A549 (cell line): Measurements from ENCODE around the gene FHAD1. TPM values are rescaled to one million over a fixed set of nuclear protein-coding genes. Genes with fewer than 3 reads are reported as not detected.

Experiments
- ATAC-seq, 2 experiments: fragments of 200-7000 bp in 1 of 2; fragments of >200 bp in 1 of 2; cut with Nextera tagmentation in 1 of 2; cut with Tn5 transposase in 1 of 2; 3 replicates each; pipeline versions ENCODE4 v1.8.0 to v1.9.1; 2018 to 2020; ENCODE audit warnings: mild to moderate bottlenecking in 1 of 2, moderate library complexity in 1 of 2
- CTCF ChIA-PET: fragments of 300-600 bp; sonication (Branson Sonifier 250); formaldehyde crosslinking; extraction: SDS; loops from one replicate; lab custom pipeline; 2021; ENCODE audit warnings: antibody characterized with exemption, inconsistent platforms; lab: Yijun Ruan, JAX
- POLR2A ChIA-PET: fragments of 350-600 bp; formaldehyde crosslinking; extraction: SDS; loops from one replicate; lab custom pipeline; 2021; ENCODE audit warnings: antibody characterized with exemption, inconsistent platforms; lab: Yijun Ruan, JAX
- DNase-seq, 2 experiments: peaks; one replicate each; pipeline versions ENCODE4 v3.0.0 to v3.0.0-alpha.2; 2011 to 2016; ENCODE audit warnings: low read depth in 1 of 2, low spot score in 1 of 2
- FAIRE-seq: peaks from 2 replicates; lab custom pipeline; 2011; peaks lifted over from hg19 to GRCh38; lab: Jason Lieb, UNC
- H3K27ac ChIP-seq, 2 experiments: fragments of >200 bp; sonication (Bioruptor Twin); formaldehyde crosslinking; 3 replicates each; pipeline ENCODE4 v1.5.1; 2016 to 2017
- H3K4me1 ChIP-seq: fragments of >200 bp; sonication (Bioruptor Twin); formaldehyde crosslinking; 3 replicates; pipeline ENCODE4 v1.6.1; 2016
- H3K4me2 ChIP-seq: fragments of >200 bp; sonication (Bioruptor Twin); formaldehyde crosslinking; 3 replicates; pipeline ENCODE4 v1.6.1; 2016
- H3K4me3 ChIP-seq: fragments of >200 bp; sonication (Bioruptor Twin); formaldehyde crosslinking; 3 replicates; pipeline ENCODE4 v1.5.1; 2016
- H3K9me3 ChIP-seq: fragments of >200 bp; sonication (Bioruptor Twin); formaldehyde crosslinking; 3 replicates; pipeline ENCODE4 v1.6.1; 2016
- CBX2 ChIP-seq: fragments of 200-600 bp; sonication (generic); IDR thresholded peaks from 2 replicates; pipeline ENCODE4 v1.6.1; 2016; ENCODE audit warnings: low read depth, mild to moderate bottlenecking, borderline replicate concordance
- CHD4 ChIP-seq: fragments of 200-600 bp; sonication (generic); IDR thresholded peaks from 2 replicates; pipeline ENCODE4 v1.6.1; 2016; ENCODE audit warnings: antibody characterized with exemption, mild to moderate bottlenecking, borderline replicate concordance
- EHF ChIP-seq: fragments of 250-450 bp; sonication (Bioruptor Pico); IDR thresholded peaks from 2 replicates; pipeline ENCODE4 v1.5.0; 2020; ENCODE audit warnings: mild to moderate bottlenecking
- EHMT2 ChIP-seq: fragments of 200-600 bp; sonication (generic); IDR thresholded peaks from 2 replicates; pipeline ENCODE4 v1.6.1; 2016; ENCODE audit warnings: antibody characterized with exemption, low read depth, mild to moderate bottlenecking, moderate library complexity
- ESRRA ChIP-seq: fragments of 150-350 bp; IDR thresholded peaks from 2 replicates; pipeline ENCODE4 v1.6.1; 2014; ENCODE audit warnings: mild to moderate bottlenecking, low read length, borderline replicate concordance
- FOSB ChIP-seq: fragments of 250-450 bp; sonication (Bioruptor Pico); IDR thresholded peaks from 2 replicates; pipeline ENCODE4 v1.5.0; 2020; ENCODE audit warnings: mild to moderate bottlenecking, moderate library complexity
- FOSL2 ChIP-seq, 2 experiments: fragments of 450-650 bp in 1 of 2; fragments of >200 bp in 1 of 2; sonication (Bioruptor Twin) in 1 of 2; formaldehyde crosslinking; IDR thresholded peaks; 2 replicates each; pipeline versions ENCODE4 v1.5.0 to v1.6.1; 2016 to 2020; ENCODE audit warnings: mild to moderate bottlenecking in 1 of 2, moderate library complexity in 1 of 2
- GATA3 ChIP-seq: IDR thresholded peaks from 2 replicates; pipeline ENCODE4 v1.6.1; 2012; ENCODE audit warnings: borderline replicate concordance
- HOXB13 ChIP-seq: fragments of 250-450 bp; sonication (Bioruptor Pico); IDR thresholded peaks from 2 replicates; pipeline ENCODE4 v1.5.0; 2020; ENCODE audit warnings: low read depth, mild to moderate bottlenecking, moderate library complexity
- KDM5A ChIP-seq: fragments of 200-600 bp; sonication (generic); IDR thresholded peaks from 2 replicates; pipeline ENCODE4 v1.6.1; 2016; ENCODE audit warnings: antibody characterized with exemption, mild to moderate bottlenecking
- MAFK ChIP-seq: fragments of 450-650 bp; IDR thresholded peaks from 2 replicates; pipeline ENCODE4 v1.6.1; 2014; ENCODE audit not compliant: partially characterized antibody
- MYC ChIP-seq: IDR thresholded peaks from 2 replicates; pipeline ENCODE4 v1.6.1; 2012; ENCODE audit warnings: mild to moderate bottlenecking, inconsistent platforms, low read length, improper control_type of control experiment, borderline replicate concordance
- NFE2L2 ChIP-seq: fragments of 150-350 bp; conservative IDR thresholded peaks from 2 replicates; pipeline ENCODE4 v1.6.1; 2014; ENCODE audit warnings: low read length
- NPAS2 ChIP-seq: fragments of 250-450 bp; sonication (Bioruptor Pico); IDR thresholded peaks from 2 replicates; pipeline ENCODE4 v1.8.0; 2022; ENCODE audit warnings: mild to moderate bottlenecking, moderate library complexity, borderline replicate concordance
- NR3C1 ChIP-seq: fragments of >200 bp; sonication (Bioruptor Twin); formaldehyde crosslinking; IDR thresholded peaks from 3 replicates; pipeline ENCODE4 v1.6.1; 2017
- POLR2AphosphoS2 ChIP-seq: conservative IDR thresholded peaks from 2 replicates; pipeline ENCODE4 v1.6.1; 2012; ENCODE audit warnings: low read length, improper control_type of control experiment, inconsistent platforms
- RCOR1 ChIP-seq: fragments of 150-350 bp; IDR thresholded peaks from 2 replicates; pipeline ENCODE4 v1.6.1; 2014; ENCODE audit warnings: antibody characterized with exemption, low read length, low read depth
- RNF2 ChIP-seq: fragments of 200-600 bp; sonication (generic); IDR thresholded peaks from 2 replicates; pipeline ENCODE4 v1.6.1; 2016; ENCODE audit warnings: low read depth, mild to moderate bottlenecking, antibody characterized with exemption, moderate library complexity, borderline replicate concordance
- SMC3 ChIP-seq: fragments of >200 bp; sonication (Bioruptor Twin); formaldehyde crosslinking; IDR thresholded peaks from 3 replicates; pipeline ENCODE4 v1.6.1; 2018; ENCODE audit warnings: inconsistent platforms
- ZFP36 ChIP-seq: fragments of 450-650 bp; IDR thresholded peaks from 2 replicates; pipeline ENCODE4 v1.6.1; 2014; ENCODE audit warnings: borderline replicate concordance; ENCODE audit not compliant: partially characterized antibody
- ZNF302 ChIP-seq: fragments of 250-450 bp; sonication (Bioruptor Pico); IDR thresholded peaks from 2 replicates; pipeline ENCODE4 v1.9.0; 2021; ENCODE audit warnings: inconsistent platforms, mild to moderate bottlenecking, moderate library complexity
- ZSCAN20 ChIP-seq: fragments of 250-450 bp; sonication (Bioruptor Pico); IDR thresholded peaks from 2 replicates; pipeline ENCODE4 v1.8.0; 2022; ENCODE audit warnings: mild to moderate bottlenecking, moderate library complexity
- WGBS: methylation state at CpG from one replicate; pipeline ENCODE4 v1.1.6; 2017; ENCODE audit errors: missing lambda C conversion rate; 5-methylcytosine and 5-hydroxymethylcytosine counted together
- polyA plus RNA-seq, 4 experiments: library from polyadenylated mRNA; depleted of rRNA in 3 of 4; stranded (reverse); fragments of >200 nt; fragmentation: RNase III in 1 of 4; extraction: RNeasy Plus Mini Kit Qiagen cat#74134 plus additional on column Dnase treatment in 1 of 4; gene quantifications; 2 replicates in 3 of 4; 3 replicates in 1 of 4; pipeline ENCODE4 v1.2.3, GENCODE V29; 2011 to 2017
- TF ChIP-seq, protein P1 (sequence below): fragments of >200 bp; sonication (Bioruptor Twin); formaldehyde crosslinking; IDR thresholded peaks from 3 replicates; pipeline ENCODE4 v1.6.1; 2016
- TF ChIP-seq, protein P2 (sequence below): IDR thresholded peaks from 2 replicates; pipeline ENCODE4 v1.6.1; 2012
- TF ChIP-seq, protein P3 (sequence below): fragments of 250-450 bp; sonication (Bioruptor Pico); IDR thresholded peaks from 2 replicates; pipeline ENCODE4 v1.5.0; 2020; ENCODE audit warnings: low read depth, mild to moderate bottlenecking, moderate library complexity

The FHAD1 gene
- polyA plus RNA-seq, 2 of the 4 experiments (the other 2 are of a cell fraction), result 0.31 to 0.32 TPM

DNA sequence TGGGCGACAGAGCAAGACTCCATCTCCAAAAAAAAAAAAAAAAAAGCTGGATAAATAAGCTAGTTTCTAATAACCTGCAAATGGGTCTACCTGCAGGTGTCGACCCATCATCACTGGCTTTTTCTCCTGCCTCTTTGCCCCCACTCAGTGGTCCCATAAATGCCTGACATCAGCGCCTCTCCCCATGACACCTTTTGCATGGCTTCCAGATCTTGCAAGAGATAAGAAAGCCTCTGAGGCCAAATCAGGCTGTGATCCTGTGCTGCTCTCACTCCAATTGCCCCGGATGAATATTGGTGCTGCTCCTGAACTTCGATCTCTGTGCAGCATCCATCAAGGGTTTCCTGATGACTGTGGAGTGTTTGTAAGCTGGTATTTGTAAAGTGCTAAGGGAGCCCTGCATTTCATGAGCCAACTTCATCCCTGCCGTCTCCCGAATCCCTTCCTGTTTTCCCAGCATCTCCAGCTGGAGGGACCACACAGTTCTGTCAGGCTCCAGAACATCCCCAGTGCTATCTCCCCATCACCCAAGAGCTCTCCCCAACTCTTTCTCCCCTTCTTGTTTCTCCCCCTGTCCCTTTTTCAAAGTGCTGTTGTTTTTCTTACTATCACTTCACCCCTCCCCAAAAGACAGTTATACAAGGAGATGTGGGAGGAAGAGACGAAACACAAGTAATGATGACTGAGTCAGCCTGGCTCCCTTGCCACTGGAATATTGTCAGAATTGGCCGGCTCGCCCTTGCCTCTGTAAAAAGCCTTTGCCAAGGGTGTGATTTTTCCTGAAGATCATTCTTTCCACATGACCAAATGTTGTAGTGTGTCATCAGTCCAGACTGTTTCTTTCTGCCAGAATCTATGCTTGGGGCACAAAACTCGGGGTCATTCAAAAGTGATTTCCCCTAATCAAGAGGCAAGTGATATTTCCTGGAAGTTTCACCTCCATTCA lies 159.9 kb downstream of the FHAD1 start:
- Histone ChIP-seq H3K9me3 (no peaks in the 10 kb centered on the region), H3K4me2 (peak overlapping the region; percentile 50; the same call in 2 of the 3 replicates), H3K4me1 (peaks cover 32% of the 10 kb centered on the region), H3K27ac (peak overlapping the region; percentile 37 to 52; a peak in 4 of 6 replicates), H3K4me3 (no peak overlapping the region)
- 64% methylated on average over 10 of the region's 11 CpGs for WGBS
- DNase-seq (no peak), ATAC-seq (no peak), FAIRE-seq (no peak)
- CTCF ChIA-PET, result interaction anchor here (0.7 to 3.2 kb wide), 6 partner anchors 13 to 83 kb away, joined by 3 to 11 read pairs (median 3); no protein-coding TSS in a partner anchor
- TF ChIP-seq ZNF302 (CRISPR knock-in tag), result no peak
- TF ChIP-seq EHMT2, result no peak
- TF ChIP-seq GATA3, result no peak
- no peak for TF ChIP-seq ESRRA
- TF ChIP-seq NPAS2 (CRISPR knock-in tag), result no peak
- no peak for TF ChIP-seq CBX2
- POLR2A ChIA-PET, result no interaction called here

DNA sequence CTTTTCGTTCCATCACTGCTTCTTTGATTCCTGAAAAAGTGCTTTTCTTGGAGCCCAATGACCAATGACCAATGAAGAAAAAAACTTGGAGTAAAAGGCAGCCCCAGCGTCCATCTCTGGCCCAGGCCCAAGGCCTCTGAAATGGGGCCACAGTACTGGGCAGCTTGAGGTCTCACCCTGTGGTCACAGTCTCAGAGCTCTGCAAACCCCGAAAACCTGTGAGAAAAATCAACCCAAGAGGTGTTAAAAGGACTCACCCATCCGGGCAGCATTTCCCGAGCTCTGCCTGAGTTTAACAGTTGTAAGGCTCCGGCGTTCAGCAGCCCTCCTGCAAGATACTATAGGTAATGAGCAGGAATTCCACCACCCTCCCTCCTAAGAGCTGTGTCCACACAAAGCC lies 160.6 kb downstream of the FHAD1 start:
- peak overlapping the region; percentile 37 to 52; a peak in 4 of 6 replicates for H3K27ac ChIP-seq
- TF ChIP-seq ZFP36, result no peak
- no peak for TF ChIP-seq FOSB (CRISPR knock-in tag)
- TF ChIP-seq SMC3, result no peak
- TF ChIP-seq ZNF302 (CRISPR knock-in tag), result no peak
- no peak for TF ChIP-seq HOXB13 (CRISPR knock-in tag)
- TF ChIP-seq RCOR1, result no peak
- no peak for TF ChIP-seq KDM5A
- no peak for TF ChIP-seq CHD4
- TF ChIP-seq EHF (CRISPR knock-in tag), result no peak
- peak overlapping the region; percentile 50; the same call in 2 of the 3 replicates for H3K4me2 ChIP-seq
- no peak for FAIRE-seq
- H3K4me3 ChIP-seq, result no peak overlapping the region
- DNase-seq, result no peak
- POLR2A ChIA-PET, result no interaction called here
- no peak for ATAC-seq
- WGBS, result 91% methylated on average over 7 of the region's 7 CpGs
- CTCF ChIA-PET, result interaction anchor here (0.7 to 1.1 kb wide), 4 partner anchors 14 to 83 kb away, joined by 3 to 4 read pairs (median 3); no protein-coding TSS in a partner anchor
- H3K4me1 ChIP-seq, result peaks cover 39% of the 10 kb centered on the region
- H3K9me3 ChIP-seq, result no peaks in the 10 kb centered on the region

DNA sequence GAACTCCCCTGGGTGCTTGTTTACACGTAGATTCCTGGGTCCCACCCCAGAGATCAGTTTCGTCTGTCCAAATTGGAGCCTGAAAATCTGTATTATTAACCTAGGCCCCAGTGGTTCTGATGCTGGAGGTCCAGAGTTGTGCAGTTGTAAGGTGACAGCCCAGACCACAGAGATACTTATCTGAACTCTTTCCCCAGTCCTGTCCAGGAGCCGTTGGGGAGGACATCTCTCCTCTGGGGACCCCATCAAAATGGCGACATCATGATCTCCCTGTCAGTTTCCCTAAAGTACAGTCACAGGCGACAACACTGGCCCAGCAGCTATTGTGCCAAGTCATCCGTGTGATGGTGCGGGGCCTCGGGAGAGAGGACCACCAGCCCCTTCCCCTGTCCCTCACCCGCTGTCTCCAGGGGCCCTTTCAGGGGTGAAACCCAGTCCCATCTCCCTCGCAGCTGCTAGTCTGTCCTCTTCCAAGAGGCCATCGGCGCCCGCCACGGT lies 161.9 kb downstream of the FHAD1 start:
- no peak for ATAC-seq
- Histone ChIP-seq H3K4me2 (peak overlapping the region; percentile 99), H3K4me1 (peaks cover 52% of the 10 kb centered on the region), H3K9me3 (no peaks in the 10 kb centered on the region), H3K27ac (peak overlapping the region; percentile 95 to 97), H3K4me3 (peak overlapping the region; percentile 97)
- FAIRE-seq, result no peak
- no peak for DNase-seq
- POLR2A ChIA-PET, result no interaction called here
- 58% methylated on average over 9 of the region's 14 CpGs for WGBS
- CTCF ChIA-PET, result interaction anchor here (1.5 to 1.8 kb wide), 2 partner anchors 22 to 86 kb away, joined by 4 to 9 read pairs; no protein-coding TSS in a partner anchor
- TF ChIP-seq FOSL2 (IDR thresholded peaks at IDR 0.05), result no peak
- TF ChIP-seq FOSL2 (CRISPR knock-in tag; IDR thresholded peaks at IDR 0.05), result no peak
- TF ChIP-seq ZSCAN20 (CRISPR knock-in tag), result no peak
- TF ChIP-seq NPAS2 (CRISPR knock-in tag), result no peak
- TF ChIP-seq, protein P1, sequence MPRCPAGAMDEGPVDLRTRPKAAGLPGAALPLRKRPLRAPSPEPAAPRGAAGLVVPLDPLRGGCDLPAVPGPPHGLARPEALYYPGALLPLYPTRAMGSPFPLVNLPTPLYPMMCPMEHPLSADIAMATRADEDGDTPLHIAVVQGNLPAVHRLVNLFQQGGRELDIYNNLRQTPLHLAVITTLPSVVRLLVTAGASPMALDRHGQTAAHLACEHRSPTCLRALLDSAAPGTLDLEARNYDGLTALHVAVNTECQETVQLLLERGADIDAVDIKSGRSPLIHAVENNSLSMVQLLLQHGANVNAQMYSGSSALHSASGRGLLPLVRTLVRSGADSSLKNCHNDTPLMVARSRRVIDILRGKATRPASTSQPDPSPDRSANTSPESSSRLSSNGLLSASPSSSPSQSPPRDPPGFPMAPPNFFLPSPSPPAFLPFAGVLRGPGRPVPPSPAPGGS, result no peak
- TF ChIP-seq, protein P2, sequence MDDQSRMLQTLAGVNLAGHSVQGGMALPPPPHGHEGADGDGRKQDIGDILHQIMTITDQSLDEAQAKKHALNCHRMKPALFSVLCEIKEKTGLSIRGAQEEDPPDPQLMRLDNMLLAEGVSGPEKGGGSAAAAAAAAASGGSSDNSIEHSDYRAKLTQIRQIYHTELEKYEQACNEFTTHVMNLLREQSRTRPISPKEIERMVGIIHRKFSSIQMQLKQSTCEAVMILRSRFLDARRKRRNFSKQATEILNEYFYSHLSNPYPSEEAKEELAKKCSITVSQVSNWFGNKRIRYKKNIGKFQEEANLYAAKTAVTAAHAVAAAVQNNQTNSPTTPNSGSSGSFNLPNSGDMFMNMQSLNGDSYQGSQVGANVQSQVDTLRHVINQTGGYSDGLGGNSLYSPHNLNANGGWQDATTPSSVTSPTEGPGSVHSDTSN, result no peak
- TF ChIP-seq RNF2, result no peak
- no peak for TF ChIP-seq MYC
- TF ChIP-seq NR3C1, result no peak
- no peak for TF ChIP-seq HOXB13 (CRISPR knock-in tag)
- TF ChIP-seq POLR2AphosphoS2, result no peak
- peak; percentile 17 for TF ChIP-seq MAFK
- TF ChIP-seq, protein P3, sequence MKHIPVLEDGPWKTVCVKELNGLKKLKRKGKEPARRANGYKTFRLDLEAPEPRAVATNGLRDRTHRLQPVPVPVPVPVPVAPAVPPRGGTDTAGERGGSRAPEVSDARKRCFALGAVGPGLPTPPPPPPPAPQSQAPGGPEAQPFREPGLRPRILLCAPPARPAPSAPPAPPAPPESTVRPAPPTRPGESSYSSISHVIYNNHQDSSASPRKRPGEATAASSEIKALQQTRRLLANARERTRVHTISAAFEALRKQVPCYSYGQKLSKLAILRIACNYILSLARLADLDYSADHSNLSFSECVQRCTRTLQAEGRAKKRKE (CRISPR knock-in tag), result no peak
- TF ChIP-seq NFE2L2, result 0 out of 2 replicates have a peak, but pooled peaks have one; percentile 2
- TF ChIP-seq, all 56 proteins: peak for 2
